GM18907 (cell line): ENCODE measurements around the gene PRXL2A.
A peak's percentile ranks its signal among the peaks of the same experiment; 100 is the strongest.
"Not testable (repeated sequence)": the region's sequence is repeated elsewhere in the genome, so short reads cannot be mapped to it uniquely, and the experiment has no call there.

Experiments used
- ATAC-seq: cut with Tn5 transposase; IDR thresholded peaks from one replicate; pipeline ENCODE4 v1.9.1; 2021; ENCODE audit warnings: mild to moderate bottlenecking, moderate library complexity; ENCODE audit not compliant: unreplicated experiment

The PRXL2A gene

DNA sequence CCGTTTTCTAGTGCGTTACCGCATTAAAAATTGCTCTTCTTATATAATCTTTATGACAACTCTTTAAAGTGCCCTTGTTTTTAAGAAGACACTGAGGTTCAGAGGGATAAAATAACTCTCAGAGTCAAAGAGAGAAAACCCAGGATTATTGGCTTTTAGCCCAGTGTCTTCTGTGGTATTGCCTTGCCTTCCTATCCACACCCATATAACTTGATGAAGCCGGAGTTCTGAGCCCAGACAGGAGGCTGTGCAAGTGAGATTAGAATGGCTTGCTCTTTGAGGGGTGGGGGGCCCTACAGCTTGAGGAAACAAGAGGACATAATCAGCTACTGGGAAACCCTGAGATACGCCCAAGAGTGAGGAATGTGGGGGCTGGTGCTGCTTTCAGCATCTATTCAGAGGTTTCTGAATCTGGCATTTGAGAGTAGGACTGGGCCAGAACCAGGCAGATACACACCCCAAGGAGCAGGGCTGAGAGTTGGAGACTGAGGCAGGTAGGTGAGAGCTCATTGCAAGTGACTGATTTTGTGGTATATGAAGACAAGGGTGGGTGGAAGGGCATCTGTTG, 2.3 kb downstream of the PRXL2A start:
- ATAC-seq, result no peak

GRCh38 chr10:80411267-80411668, 2.9 kb downstream of the PRXL2A start:
- ATAC-seq, result no peak

- no peak for ATAC-seq
Observed at GRCh38 chr10:80411681-80412220, 3.4 kb downstream of the PRXL2A start.

DNA sequence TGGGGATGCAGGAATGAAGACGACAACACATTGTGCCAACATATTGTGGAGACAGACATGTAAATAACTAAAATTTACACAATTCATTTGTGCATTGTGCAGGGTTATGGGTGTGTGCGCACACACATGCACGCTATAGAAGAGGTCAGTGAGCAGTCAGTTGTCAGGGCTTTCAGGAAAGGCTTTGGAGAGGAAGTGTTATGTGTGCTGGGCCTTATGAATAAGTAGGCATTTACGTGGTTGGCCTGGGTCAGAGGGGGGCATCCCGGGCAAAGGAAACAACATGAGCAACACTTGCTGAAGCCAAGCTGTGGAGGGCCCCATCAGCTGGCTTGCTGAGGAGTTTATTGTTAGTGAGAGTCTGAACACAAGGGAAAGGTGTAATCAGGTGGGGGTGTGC, 4.1 kb downstream of the PRXL2A start:
- no peak for ATAC-seq

- no peak for ATAC-seq
Observed at GRCh38 chr10:80413271-80413996, 5.1 kb downstream of the PRXL2A start.

- no peak for ATAC-seq
Observed at GRCh38 chr10:80414142-80414895, 6.0 kb downstream of the PRXL2A start.

DNA sequence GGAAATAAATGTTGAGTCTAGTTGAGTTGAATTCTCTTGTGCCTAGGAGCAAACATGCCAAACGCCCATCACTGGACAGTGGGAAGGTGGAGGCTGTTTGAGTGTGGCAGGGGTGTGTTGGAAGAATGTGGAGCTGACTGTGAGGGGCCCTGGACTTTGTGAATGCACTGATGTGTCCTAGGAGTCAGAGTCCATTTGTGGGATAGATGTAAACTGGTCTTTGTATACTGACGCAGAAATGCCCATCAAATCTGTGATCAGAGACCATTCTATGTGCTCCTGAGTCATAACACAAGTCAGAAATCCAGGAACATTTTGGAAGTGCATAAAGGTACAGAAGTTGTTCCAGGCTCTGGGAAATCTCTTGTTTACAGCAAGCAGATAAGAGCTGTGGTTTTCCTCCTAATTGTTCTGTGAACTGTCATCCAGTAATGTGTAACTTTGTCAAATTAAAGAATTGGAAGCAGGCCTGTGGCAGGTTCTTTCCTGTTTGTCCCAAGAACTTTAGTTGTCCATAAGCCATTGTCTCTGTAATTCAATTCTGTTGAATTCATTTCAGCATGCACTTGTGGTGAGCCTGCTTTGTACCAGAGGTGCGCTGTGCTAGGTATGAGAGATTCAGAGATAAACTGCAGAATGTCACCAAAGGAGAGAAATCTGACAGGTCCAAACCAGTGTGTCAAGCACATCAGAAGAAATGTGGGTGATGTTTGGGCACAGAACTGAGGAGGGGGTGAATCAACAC, 7.6 kb downstream of the PRXL2A start:
- no peak for ATAC-seq

DNA sequence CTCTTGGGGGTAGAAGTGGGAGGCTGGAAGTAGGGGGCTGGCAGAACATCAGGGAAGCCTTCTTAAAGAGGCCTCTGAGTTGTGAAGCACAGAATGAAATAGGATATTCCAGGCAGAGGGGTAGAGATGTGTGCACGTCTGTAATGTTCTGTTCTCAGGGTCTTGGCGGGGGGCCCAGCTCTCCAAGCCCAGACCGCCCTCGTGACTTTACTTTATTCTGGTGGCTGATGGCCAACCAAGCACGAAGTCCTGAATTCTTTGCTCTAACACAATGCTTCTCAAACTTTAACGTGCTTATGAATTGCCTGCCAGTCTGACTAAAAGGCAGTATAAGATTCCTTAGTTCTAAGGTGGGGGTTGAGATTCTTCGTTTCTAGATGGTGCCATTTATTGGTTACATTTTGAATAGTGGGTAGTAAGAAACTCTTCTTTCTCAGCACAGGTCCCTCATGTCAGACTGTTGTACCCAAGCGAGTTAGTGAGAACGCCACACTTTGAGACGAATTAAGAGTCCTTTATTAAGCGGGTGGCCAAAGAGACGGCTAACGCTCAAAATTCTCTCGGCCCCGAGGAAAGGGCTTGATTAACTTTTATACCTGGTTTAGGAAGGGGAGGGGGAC, 8.2 kb downstream of the PRXL2A start:
- ATAC-seq, result no peak

- ATAC-seq, result not testable (repeated sequence)
Observed at GRCh38 chr10:80417256-80417655, 8.9 kb downstream of the PRXL2A start.

GRCh38 chr10:80421050-80421706, 12.8 kb downstream of the PRXL2A start:
- peak; percentile 10 for ATAC-seq

- peak; percentile 85 for ATAC-seq
Observed at GRCh38 chr10:80421707-80422536, 13.6 kb downstream of the PRXL2A start.

DNA sequence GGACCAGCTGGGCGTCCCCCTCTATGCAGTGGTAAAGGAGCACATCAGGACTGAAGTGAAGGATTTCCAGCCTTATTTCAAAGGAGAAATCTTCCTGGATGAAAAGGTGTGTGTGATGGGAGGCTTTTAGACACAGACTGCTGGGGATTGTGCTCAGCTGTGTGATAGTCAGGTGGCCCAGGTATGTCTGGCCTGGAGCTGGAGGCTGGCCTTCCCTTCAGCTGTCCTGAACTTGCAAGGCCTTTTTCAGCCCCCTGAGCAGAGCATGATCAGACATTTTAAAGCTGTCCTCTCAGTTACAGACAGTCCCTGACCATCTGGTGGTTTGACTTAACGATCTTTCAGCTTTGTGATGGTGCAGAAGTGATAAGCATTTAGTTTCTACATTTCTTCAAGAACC, 17.6 kb downstream of the PRXL2A start:
- no peak for ATAC-seq

DNA sequence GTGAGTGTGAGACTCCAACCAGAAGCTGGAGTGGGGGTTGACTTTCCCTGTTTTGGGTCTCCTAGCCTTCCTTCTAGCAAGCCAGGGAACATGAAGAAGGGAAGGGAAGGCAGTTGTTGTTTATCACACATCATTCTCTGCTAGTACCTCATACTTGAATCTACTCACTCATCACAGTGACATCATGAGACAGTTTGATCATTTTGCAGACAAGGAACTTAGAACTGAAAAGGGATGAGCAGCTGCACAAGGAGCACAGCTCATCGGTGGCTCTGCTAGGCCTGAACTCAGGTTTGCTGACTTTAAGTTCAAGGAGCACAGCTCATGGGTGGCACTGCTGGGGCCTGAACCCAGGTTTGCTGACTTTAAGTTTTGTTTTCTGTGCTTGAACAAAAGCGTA, 19.2 kb downstream of the PRXL2A start:
- ATAC-seq, result no peak

DNA sequence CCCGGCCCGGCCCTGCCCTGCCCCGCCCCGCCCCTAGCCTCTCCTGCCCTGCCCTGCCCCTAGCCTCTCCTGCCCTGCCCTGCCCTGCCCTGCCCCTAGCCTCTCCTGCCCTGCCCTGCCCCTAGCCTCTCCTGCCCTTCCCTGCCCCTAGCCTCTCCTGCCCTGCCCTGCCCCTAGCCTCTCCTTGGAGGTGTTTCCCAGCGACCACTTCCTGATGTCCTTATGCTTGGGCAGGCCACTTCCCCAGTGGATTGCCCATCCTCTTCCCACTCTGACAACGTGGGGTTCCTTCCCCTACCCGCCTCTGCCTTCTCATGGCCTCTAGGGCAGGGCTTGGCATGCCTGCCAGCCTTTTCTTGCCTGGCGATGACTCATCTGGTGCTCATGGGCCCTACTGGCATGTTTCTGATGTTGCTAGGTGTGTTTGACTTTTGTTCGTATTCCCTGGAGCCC, 21.2 kb downstream of the PRXL2A start:
- no peak for ATAC-seq

- ATAC-seq, result no peak
Observed at GRCh38 chr10:80433134-80433533, 24.8 kb downstream of the PRXL2A start.

DNA sequence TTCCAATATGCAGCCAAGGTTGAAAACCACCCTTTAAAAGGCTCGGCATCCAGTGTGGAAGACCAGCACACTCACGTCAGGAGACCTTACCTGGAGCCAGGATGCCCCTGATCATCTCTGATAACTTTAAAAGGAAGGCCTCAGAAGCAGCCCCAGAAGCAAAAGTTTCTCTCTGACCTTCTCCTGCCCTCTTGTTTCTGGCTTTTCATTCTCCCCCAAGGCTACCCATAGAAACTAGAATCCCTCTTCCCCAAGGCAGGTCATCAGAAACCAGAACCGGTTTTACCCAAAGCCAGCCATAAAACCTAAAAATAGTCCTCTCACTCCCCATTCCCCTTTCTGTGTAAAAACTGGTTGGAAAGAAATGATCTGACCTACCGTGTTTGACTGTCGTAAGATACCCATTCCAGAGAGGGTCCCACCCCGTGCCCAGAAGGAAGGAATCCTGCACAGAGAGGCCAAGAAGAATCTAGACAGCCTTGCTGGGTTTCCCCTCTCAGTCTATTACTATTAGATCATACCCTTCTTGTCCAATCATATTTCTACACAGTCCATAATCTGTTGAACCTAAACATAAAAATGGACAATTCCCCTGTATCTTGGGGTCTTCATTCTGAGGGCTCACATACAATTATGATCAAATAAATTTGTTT, 28.2 kb downstream of the PRXL2A start:
- ATAC-seq, result no peak

- ATAC-seq, result no peak
Observed at GRCh38 chr10:80437227-80437626, 28.9 kb downstream of the PRXL2A start.

DNA sequence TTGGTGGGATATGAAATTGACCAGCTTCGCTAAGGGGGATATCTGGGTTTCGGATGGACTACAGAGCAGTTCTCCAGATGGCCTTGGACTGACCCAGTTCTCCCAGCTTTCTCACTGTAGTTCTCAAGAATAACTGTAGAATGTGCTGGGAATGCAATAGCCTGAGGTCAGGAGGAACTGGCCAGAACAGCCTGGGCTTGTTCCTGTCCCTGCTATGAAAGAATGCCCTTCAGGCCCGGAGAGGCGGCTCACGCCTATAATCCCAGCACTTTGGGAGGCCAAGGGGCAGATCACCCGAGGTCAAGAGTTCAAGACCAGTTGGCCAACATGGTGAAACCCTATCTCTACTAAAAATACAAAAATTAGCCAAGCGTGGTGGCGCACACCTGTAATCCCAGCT, 33.5 kb downstream of the PRXL2A start:
- no peak for ATAC-seq

- ATAC-seq, result no peak
Observed at GRCh38 chr10:80442879-80443278, 34.5 kb downstream of the PRXL2A start.
